ENCODE results near the gene ATP10A. TPM values are rescaled to one million over a fixed set of nuclear protein-coding genes. Genes with fewer than 3 reads are reported as not detected.

The ATP10A gene
- total and polyA plus RNA-seq, 3 experiments from 2014 or later: 8.2 to 28.9 (median 24.0) TPM

DNA sequence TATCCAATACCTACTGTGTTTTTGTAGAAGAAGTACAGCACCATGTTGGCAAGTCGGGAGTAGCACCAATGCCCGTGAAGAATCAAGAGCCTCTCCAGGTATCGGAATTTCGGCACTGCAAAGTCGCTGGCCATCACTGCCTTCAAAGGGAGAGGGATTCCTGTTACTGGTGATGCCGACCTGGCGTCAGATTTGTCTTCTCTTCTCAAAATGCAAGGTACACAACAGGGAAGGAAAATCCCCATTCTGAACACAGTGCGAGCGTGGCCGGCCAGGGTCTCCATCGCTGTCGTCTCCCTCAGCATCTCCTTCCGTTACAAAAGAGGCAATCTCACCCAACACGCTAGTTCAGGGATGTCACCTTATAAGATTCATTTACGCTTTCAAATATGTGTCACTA, 175.4 kb downstream of the ATP10A start:
- Mint-ChIP-seq H3K36me3 (peaks cover 7 to 84% (median 12%) of the 10 kb centered on the region in 3 donors), H3K4me3 (no peak overlapping the region), H3K27me3 (no peaks in the 10 kb centered on the region), H3K4me1 (no peaks in the 10 kb centered on the region), H3K27ac (no peak overlapping the region), H3K9me3 (peaks cover 0 to 4% (median 1%) of the 10 kb centered on the region in 5 donors)
- Histone ChIP-seq H3K27ac (ENCODE audit: low read depth, low read length) (no peak overlapping the region), H3K4me3 (ENCODE audit: low read length) (no peak overlapping the region), H3K27me3 (ENCODE audit: insufficient read depth, low read length, poor library complexity, severe bottlenecking) (no peaks in the 10 kb centered on the region), H3K36me3 (ENCODE audit: insufficient read depth, low read length) (peaks cover 9% of the 10 kb centered on the region), H3K4me1 (ENCODE audit: insufficient read depth, low read length) (no peaks in the 10 kb centered on the region), H3K9me3 (ENCODE audit: low read length) (no peaks in the 10 kb centered on the region)
- POLR2A ChIA-PET: no interaction called here
- no peak for DNase-seq
- CTCF ChIA-PET: no interaction called here

DNA sequence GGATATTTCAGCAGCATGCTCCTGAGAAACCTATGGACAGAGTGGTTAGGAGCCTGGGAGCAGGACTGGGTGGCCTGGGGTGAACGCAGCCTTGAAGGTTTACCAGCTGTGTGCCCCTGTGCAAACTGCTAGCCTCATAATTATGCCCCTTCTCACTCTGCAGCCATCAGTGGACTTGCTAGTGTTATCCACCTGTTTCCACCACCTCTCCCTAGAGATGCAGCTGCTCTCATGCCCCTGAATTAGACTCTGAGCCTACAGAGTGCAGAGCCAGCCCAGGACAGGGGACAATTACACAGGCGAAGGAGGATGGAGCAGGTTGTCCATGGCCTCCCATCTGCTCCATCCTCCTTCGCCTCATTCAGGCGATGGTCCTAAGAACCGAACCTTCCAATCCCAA, 175.9 kb downstream of the ATP10A start:
- ChIA-PET CTCF (no interaction called here), POLR2A (no interaction called here)
- H3K27ac Mint-ChIP-seq: no peak overlapping the region
- peaks cover 0 to 4% (median 1%) of the 10 kb centered on the region in 5 donors for H3K9me3 Mint-ChIP-seq
- peaks cover 8 to 84% (median 12%) of the 10 kb centered on the region in 3 donors for H3K36me3 Mint-ChIP-seq
- no peak for DNase-seq
- no peaks in the 10 kb centered on the region for H3K27me3 ChIP-seq (ENCODE audit: insufficient read depth, low read length, poor library complexity, severe bottlenecking)
- no peak overlapping the region for H3K27ac ChIP-seq (ENCODE audit: low read depth, low read length)
- no peak overlapping the region for H3K4me3 Mint-ChIP-seq
- peaks cover 9% of the 10 kb centered on the region for H3K36me3 ChIP-seq (ENCODE audit: insufficient read depth, low read length)
- H3K4me1 ChIP-seq (ENCODE audit: insufficient read depth, low read length): no peaks in the 10 kb centered on the region
- no peak overlapping the region for H3K4me3 ChIP-seq (ENCODE audit: low read length)
- H3K27me3 Mint-ChIP-seq: no peaks in the 10 kb centered on the region
- no peaks in the 10 kb centered on the region for H3K9me3 ChIP-seq (ENCODE audit: low read length)
- H3K4me1 Mint-ChIP-seq: no peaks in the 10 kb centered on the region

DNA sequence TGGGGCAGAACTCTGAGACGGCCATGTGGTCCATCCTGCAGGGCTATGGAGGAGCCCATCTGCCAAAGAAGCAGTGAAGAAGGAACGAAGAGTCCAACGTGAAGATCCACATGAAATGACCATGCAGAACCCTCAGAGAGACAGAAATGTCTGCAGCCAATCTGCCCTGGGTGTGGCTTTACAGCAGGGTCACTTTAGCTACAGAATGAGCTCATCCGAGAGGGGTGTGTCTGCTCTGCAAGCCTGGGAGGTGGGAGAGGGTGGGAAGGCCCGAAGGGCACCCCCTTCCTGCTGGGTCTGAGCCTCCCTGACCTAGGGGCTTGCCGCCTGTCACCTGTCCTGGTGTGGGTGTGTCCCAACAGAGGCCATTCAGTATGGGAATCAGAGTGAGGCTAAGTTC, 176.3 kb downstream of the ATP10A start:
- peaks cover 9% of the 10 kb centered on the region for H3K36me3 ChIP-seq (ENCODE audit: insufficient read depth, low read length)

DNA sequence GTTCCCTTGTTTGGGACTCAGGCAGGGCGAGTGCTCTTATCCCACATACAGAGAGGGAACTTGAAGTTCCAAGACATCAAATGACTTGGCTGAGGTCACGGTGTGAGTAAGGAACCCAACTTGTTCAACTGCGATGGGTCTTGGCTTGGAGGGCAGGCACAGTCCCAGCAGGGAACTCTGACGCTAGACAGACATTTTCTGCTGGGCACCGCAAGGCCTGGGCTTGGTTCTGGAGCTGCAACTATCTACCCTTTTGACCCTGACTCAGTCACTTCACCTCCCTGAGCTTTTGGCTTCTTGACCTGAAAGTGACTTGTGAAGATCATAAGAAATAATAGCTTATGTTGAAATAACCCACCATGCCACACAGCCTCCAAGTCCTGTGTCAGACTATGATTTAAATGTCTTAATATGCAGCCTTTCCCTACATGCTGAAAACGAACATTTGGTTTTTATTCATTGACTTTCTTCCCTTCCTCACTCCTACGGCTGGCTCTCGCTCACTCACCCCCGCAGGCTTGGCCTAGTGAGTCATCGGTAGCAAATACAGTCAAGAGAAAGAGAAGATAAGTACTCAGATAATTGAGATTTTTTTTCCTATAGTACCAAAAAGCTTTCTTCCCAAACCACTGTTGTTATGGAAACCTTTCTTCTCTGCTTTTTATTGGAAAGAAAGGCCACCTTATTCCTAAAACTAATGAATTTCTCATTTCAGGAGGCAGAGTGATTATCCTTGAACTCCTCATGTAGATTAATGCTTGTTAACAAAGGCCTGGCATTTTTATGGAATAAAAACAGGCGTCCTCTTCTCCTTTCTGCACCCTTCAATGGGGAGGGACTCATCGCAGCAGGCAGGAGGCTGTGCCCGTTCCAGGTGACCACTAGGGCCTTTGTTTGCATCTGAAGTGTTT, 178.4 kb downstream of the ATP10A start:
- Histone ChIP-seq H3K36me3 (ENCODE audit: insufficient read depth, low read length) (peaks cover 9% of the 10 kb centered on the region), H3K27ac (ENCODE audit: low read depth, low read length) (no peak overlapping the region), H3K27me3 (ENCODE audit: insufficient read depth, low read length, poor library complexity, severe bottlenecking) (no peaks in the 10 kb centered on the region), H3K9me3 (ENCODE audit: low read length) (no peaks in the 10 kb centered on the region), H3K4me1 (ENCODE audit: insufficient read depth, low read length) (no peaks in the 10 kb centered on the region), H3K4me3 (ENCODE audit: low read length) (no peak overlapping the region)
- H3K4me3 Mint-ChIP-seq: no peak overlapping the region
- POLR2A ChIA-PET: no interaction called here
- H3K9me3 Mint-ChIP-seq: peaks cover 0 to 7% (median 0%) of the 10 kb centered on the region in 5 donors
- H3K27ac Mint-ChIP-seq: no peak overlapping the region
- DNase-seq: no peak
- H3K36me3 Mint-ChIP-seq: peaks cover 17 to 85% (median 18%) of the 10 kb centered on the region in 3 donors
- H3K27me3 Mint-ChIP-seq: no peaks in the 10 kb centered on the region
- CTCF ChIA-PET: no interaction called here
- no peaks in the 10 kb centered on the region for H3K4me1 Mint-ChIP-seq

More for the DNA sequence above, 176.3 kb downstream of the ATP10A start:
- Mint-ChIP-seq H3K4me3 (no peak overlapping the region), H3K36me3 (peaks cover 9 to 83% (median 12%) of the 10 kb centered on the region in 3 donors), H3K27ac (no peak overlapping the region), H3K9me3 (peaks cover 0 to 7% (median 1%) of the 10 kb centered on the region in 5 donors), H3K4me1 (no peaks in the 10 kb centered on the region), H3K27me3 (no peaks in the 10 kb centered on the region)
- no peak overlapping the region for H3K27ac ChIP-seq (ENCODE audit: low read depth, low read length)
- H3K27me3 ChIP-seq (ENCODE audit: insufficient read depth, low read length, poor library complexity, severe bottlenecking): no peaks in the 10 kb centered on the region
- no peak overlapping the region for H3K4me3 ChIP-seq (ENCODE audit: low read length)
- POLR2A ChIA-PET: no interaction called here
- no peak for DNase-seq
- no peaks in the 10 kb centered on the region for H3K4me1 ChIP-seq (ENCODE audit: insufficient read depth, low read length)
- CTCF ChIA-PET: no interaction called here
- H3K9me3 ChIP-seq (ENCODE audit: low read length): no peaks in the 10 kb centered on the region

GRCh38 chr15:25683911-25684310, 179.2 kb downstream of the ATP10A start:
- DNase-seq: no peak
- peaks cover 17 to 83% (median 18%) of the 10 kb centered on the region in 3 donors for H3K36me3 Mint-ChIP-seq
- H3K27ac Mint-ChIP-seq: peak overlapping the region in 2 of 8 donors; percentile 29 to 44
- POLR2A ChIA-PET: no interaction called here
- H3K27me3 Mint-ChIP-seq: no peaks in the 10 kb centered on the region
- no peaks in the 10 kb centered on the region for H3K4me1 ChIP-seq (ENCODE audit: insufficient read depth, low read length)
- CTCF ChIA-PET: no interaction called here
- no peak overlapping the region for H3K4me3 ChIP-seq (ENCODE audit: low read length)
- H3K4me1 Mint-ChIP-seq: no peaks in the 10 kb centered on the region
- H3K4me3 Mint-ChIP-seq: no peak overlapping the region
- no peaks in the 10 kb centered on the region for H3K9me3 ChIP-seq (ENCODE audit: low read length)
- peaks cover 0 to 7% (median under 1%) of the 10 kb centered on the region in 5 donors for H3K9me3 Mint-ChIP-seq
- no peaks in the 10 kb centered on the region for H3K27me3 ChIP-seq (ENCODE audit: insufficient read depth, low read length, poor library complexity, severe bottlenecking)
- H3K27ac ChIP-seq (ENCODE audit: low read depth, low read length): no peak overlapping the region
- H3K36me3 ChIP-seq (ENCODE audit: insufficient read depth, low read length): peaks cover 9% of the 10 kb centered on the region

DNA sequence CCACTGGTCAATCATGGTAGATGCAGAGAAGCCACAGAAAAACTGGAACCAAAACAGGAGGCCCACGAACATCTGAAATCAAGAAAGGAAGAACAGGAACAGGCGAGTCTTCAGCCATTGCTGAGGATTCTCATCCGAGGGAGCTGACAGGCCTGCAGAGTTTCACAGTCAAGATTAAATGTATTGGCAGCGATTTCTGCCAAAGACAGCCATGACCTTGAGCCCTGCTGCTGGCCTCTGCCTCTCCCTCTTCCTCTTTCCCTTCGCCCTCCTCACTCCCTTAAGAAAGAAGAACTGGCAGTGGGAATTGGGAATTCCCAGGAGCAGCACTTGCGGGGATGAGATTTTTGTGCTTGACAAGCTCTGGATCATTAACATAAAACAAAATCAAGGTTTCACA, 179.7 kb downstream of the ATP10A start:
- peaks cover 17 to 83% (median 18%) of the 10 kb centered on the region in 3 donors for H3K36me3 Mint-ChIP-seq

GRCh38 chr15:25682340-25682739, 180.8 kb downstream of the ATP10A start:
- DNase-seq: no peak
- Histone ChIP-seq H3K27ac (ENCODE audit: low read depth, low read length) (no peak overlapping the region), H3K27me3 (ENCODE audit: insufficient read depth, low read length, poor library complexity, severe bottlenecking) (no peaks in the 10 kb centered on the region), H3K4me1 (ENCODE audit: insufficient read depth, low read length) (no peaks in the 10 kb centered on the region), H3K9me3 (ENCODE audit: low read length) (no peaks in the 10 kb centered on the region), H3K4me3 (ENCODE audit: low read length) (no peak overlapping the region), H3K36me3 (ENCODE audit: insufficient read depth, low read length) (peaks cover 4% of the 10 kb centered on the region)
- Mint-ChIP-seq H3K4me3 (no peak overlapping the region), H3K4me1 (no peaks in the 10 kb centered on the region), H3K36me3 (peaks cover 17 to 81% (median 18%) of the 10 kb centered on the region in 3 donors), H3K9me3 (peaks cover 0 to 7% (median 2%) of the 10 kb centered on the region in 5 donors), H3K27ac (peak overlapping the region in 1 of 8 donors; percentile 17), H3K27me3 (no peaks in the 10 kb centered on the region)
- CTCF ChIA-PET: interaction anchor here (1.0 kb wide), 1 partner anchor 251 kb away, joined by 3 read pairs; no protein-coding TSS in a partner anchor
- POLR2A ChIA-PET: no interaction called here

More for the DNA sequence above, 179.7 kb downstream of the ATP10A start:
- H3K9me3 ChIP-seq (ENCODE audit: low read length): no peaks in the 10 kb centered on the region
- peaks cover 9% of the 10 kb centered on the region for H3K36me3 ChIP-seq (ENCODE audit: insufficient read depth, low read length)
- no peaks in the 10 kb centered on the region for H3K4me1 ChIP-seq (ENCODE audit: insufficient read depth, low read length)
- CTCF ChIA-PET: no interaction called here
- Mint-ChIP-seq H3K9me3 (peaks cover 0 to 7% (median 2%) of the 10 kb centered on the region in 5 donors), H3K27me3 (no peaks in the 10 kb centered on the region), H3K27ac (no peak overlapping the region), H3K4me1 (no peaks in the 10 kb centered on the region), H3K4me3 (no peak overlapping the region)
- no peak overlapping the region for H3K4me3 ChIP-seq (ENCODE audit: low read length)
- H3K27ac ChIP-seq (ENCODE audit: low read depth, low read length): no peak overlapping the region
- H3K27me3 ChIP-seq (ENCODE audit: insufficient read depth, low read length, poor library complexity, severe bottlenecking): no peaks in the 10 kb centered on the region
- DNase-seq: no peak
- POLR2A ChIA-PET: no interaction called here

GRCh38 chr15:25680686-25681025, 182.5 kb downstream of the ATP10A start:
- POLR2A ChIA-PET: no interaction called here
- peaks cover 18 to 78% (median 19%) of the 10 kb centered on the region in 3 donors for H3K36me3 Mint-ChIP-seq
- H3K4me3 ChIP-seq (ENCODE audit: low read length): no peak overlapping the region
- no peak overlapping the region for H3K27ac ChIP-seq (ENCODE audit: low read depth, low read length)
- H3K36me3 ChIP-seq (ENCODE audit: insufficient read depth, low read length): peaks cover 4% of the 10 kb centered on the region
- H3K4me1 ChIP-seq (ENCODE audit: insufficient read depth, low read length): no peaks in the 10 kb centered on the region
- CTCF ChIA-PET: no interaction called here
- H3K27me3 Mint-ChIP-seq: no peaks in the 10 kb centered on the region
- H3K4me1 Mint-ChIP-seq: no peaks in the 10 kb centered on the region
- no peaks in the 10 kb centered on the region for H3K27me3 ChIP-seq (ENCODE audit: insufficient read depth, low read length, poor library complexity, severe bottlenecking)
- peaks cover 0 to 7% (median 0%) of the 10 kb centered on the region in 5 donors for H3K9me3 Mint-ChIP-seq
- DNase-seq: no peak
- no peaks in the 10 kb centered on the region for H3K9me3 ChIP-seq (ENCODE audit: low read length)
- no peak overlapping the region for H3K4me3 Mint-ChIP-seq
- H3K27ac Mint-ChIP-seq: no peak overlapping the region
